AG04450 (cell line): ENCODE measurements around the gene DIAPH3. TPM values are rescaled to one million over a fixed set of nuclear protein-coding genes. Genes with fewer than 3 reads are reported as not detected.
"Not testable (repeated sequence)": the region's sequence is repeated elsewhere in the genome, so short reads cannot be mapped to it uniquely, and the experiment has no call there.

Source experiments
- CTCF ChIA-PET: fragments of 300-600, 350-600 bp; formaldehyde crosslinking; extraction: SDS; loops from one replicate; lab custom pipeline; 2022; ENCODE audit warnings: antibody characterized with exemption, inconsistent platforms; lab: Charles Lee
- POLR2A ChIA-PET: fragments of 350-600 bp; formaldehyde crosslinking; extraction: SDS; loops from one replicate; lab custom pipeline; 2021; ENCODE audit warnings: antibody characterized with exemption, inconsistent platforms; lab: Yijun Ruan, JAX
- DNase-seq: peaks from one replicate; pipeline ENCODE4 v3.0.0-alpha.2; 2011; ENCODE audit warnings: low read depth, low spot score
- H3K27ac ChIP-seq: one replicate; pipeline ENCODE4 v1.5.1; 2012; ENCODE audit warnings: low read depth, low read length, control low read depth
- H3K27me3 ChIP-seq: one replicate; pipeline ENCODE4 v1.6.0; 2012; ENCODE audit warnings: low read length; ENCODE audit not compliant: control insufficient read depth, insufficient read depth
- H3K4me3 ChIP-seq: 2 replicates; pipeline ENCODE4 v1.5.1; 2011; ENCODE audit warnings: mild to moderate bottlenecking, low read depth, low read length, control low read depth
- H3K9me3 ChIP-seq: 2 replicates; pipeline ENCODE4 v1.5.1; 2012; ENCODE audit warnings: low read length; ENCODE audit not compliant: control insufficient read depth, insufficient read depth
- polyA plus RNA-seq: library from polyadenylated mRNA; depleted of rRNA; stranded (reverse); fragments of >200 nt; gene quantifications from 2 replicates; pipeline ENCODE4 v1.2.3, GENCODE V29; 2011
- TF ChIP-seq, protein P1 (sequence below): IDR thresholded peaks from 2 replicates; pipeline ENCODE4 v1.5.1; 2011; ENCODE audit warnings: low read depth, low read length, control low read depth, inconsistent platforms

DIAPH3 gene
- polyA plus RNA-seq, 1 experiment: 11.7 TPM

DNA sequence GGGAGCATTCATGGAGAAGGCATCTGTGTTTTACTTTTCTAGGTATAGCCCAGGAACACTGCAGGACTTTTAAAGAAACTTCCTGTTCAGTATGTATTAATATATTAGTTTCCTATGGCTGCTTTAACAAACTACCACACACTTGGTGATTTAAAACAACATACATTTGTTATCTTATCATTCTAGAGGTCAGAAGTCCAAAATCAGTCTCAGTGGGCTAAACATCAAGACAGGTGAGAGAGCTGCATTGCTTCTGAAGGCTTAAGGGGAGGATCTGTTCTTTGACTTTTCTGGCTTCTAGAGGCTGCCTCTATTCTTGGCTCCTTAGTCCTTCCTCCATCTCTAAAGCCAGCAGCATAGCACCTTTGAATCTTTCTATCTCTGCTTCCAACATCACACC is 37.6 kb upstream of the DIAPH3 start:
- no peak for DNase-seq
- no peaks in the 10 kb centered on the region; the same call in 1 of the 2 replicates for H3K9me3 ChIP-seq
- H3K4me3 ChIP-seq: no peak overlapping the region
- CTCF ChIA-PET: no interaction called here
- H3K27ac ChIP-seq: no peak overlapping the region
- POLR2A ChIA-PET: no interaction called here
- TF ChIP-seq, protein P1, sequence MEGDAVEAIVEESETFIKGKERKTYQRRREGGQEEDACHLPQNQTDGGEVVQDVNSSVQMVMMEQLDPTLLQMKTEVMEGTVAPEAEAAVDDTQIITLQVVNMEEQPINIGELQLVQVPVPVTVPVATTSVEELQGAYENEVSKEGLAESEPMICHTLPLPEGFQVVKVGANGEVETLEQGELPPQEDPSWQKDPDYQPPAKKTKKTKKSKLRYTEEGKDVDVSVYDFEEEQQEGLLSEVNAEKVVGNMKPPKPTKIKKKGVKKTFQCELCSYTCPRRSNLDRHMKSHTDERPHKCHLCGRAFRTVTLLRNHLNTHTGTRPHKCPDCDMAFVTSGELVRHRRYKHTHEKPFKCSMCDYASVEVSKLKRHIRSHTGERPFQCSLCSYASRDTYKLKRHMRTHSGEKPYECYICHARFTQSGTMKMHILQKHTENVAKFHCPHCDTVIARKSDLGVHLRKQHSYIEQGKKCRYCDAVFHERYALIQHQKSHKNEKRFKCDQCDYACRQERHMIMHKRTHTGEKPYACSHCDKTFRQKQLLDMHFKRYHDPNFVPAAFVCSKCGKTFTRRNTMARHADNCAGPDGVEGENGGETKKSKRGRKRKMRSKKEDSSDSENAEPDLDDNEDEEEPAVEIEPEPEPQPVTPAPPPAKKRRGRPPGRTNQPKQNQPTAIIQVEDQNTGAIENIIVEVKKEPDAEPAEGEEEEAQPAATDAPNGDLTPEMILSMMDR: no peak
- no peaks in the 10 kb centered on the region for H3K27me3 ChIP-seq

DNA sequence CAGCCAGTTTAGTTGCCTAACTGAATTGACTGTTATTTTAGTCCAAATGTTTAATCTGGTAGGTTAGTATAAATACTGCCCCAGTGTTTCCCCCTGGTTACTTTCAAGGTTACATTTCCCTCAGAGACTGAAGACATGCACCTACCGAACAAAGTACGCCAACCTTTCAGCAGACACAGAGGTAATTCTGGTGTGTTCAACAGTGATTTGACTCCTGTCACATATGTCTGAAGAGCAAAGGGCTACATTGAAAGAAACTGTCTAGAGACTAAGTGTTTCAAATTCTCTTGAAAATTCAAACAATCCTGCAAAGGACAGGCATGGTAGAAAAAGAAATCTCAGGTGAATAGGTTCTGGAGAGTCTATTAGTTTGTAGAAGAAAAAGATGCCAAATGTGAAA is 32.2 kb upstream of the DIAPH3 start:
- CTCF ChIA-PET, POLR2A ChIA-PET, H3K27me3 ChIP-seq, H3K4me3 ChIP-seq, H3K27ac ChIP-seq, H3K9me3 ChIP-seq, DNase-seq: not testable (repeated sequence)

DNA sequence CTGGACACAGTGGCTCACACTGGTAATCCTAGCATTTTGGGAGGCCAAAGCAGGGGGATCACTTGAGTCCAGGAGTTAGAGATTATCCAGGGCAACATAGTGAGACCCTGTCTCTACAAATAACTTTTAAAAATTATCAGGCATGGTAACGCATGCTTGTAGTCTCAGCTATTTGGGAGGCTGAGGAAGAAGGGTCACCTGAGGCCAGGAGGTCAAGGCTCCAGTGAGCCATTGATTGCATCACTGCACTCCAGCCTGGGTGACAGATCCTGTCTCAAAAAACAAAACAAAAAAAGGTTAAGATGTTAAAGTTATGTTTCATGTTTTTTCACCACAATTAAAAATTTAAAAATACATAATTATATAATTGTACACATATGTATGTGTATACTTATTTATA is 19.2 kb upstream of the DIAPH3 start:
- Histone ChIP-seq H3K4me3 (no peak overlapping the region), H3K27me3 (no peaks in the 10 kb centered on the region), H3K9me3 (no peaks in the 10 kb centered on the region), H3K27ac (no peak overlapping the region)
- TF ChIP-seq, protein P1: no peak
- no peak for DNase-seq
- POLR2A ChIA-PET: no interaction called here
- CTCF ChIA-PET: no interaction called here

DNA sequence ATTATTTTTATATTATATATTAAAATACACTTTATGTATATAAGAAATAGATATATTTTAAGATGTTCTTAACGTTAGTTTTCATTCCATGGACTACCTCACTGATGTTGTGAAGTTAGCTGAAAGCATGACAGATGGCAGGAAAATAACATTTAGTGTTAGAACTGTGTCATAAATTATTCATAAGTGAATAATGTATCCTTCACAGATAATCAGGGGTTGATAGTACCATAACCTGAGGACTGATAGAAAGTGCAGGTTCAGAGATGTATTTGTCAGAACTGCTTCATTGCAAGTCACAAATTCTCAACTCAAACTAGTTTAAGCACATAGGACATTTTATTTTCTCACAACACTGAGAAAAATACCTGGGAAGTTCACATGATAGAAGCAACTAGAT is 14.6 kb upstream of the DIAPH3 start:
- Histone ChIP-seq H3K4me3 (no peak overlapping the region), H3K27me3 (no peaks in the 10 kb centered on the region), H3K9me3 (no peaks in the 10 kb centered on the region), H3K27ac (no peak overlapping the region)
- TF ChIP-seq, protein P1: no peak
- ChIA-PET CTCF (no interaction called here), POLR2A (no interaction called here)
- no peak for DNase-seq

DNA sequence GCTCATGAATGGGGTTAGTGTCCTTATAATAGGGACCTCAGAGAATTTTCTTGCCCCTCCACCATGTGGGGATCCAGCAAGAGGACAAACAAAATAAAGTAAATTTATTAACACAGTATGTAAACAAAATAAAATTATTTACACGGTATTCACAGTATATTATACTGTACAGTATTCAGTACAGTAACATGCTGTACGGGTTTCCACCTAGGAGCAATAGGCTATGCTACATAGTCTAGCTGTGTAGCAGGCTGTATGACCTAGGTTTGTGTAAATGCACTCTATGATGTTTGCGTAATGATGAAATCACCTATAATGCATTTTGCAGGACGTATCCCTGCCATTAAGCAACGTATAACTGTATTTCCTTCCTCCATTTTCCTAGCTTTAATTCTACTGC is 11.8 kb upstream of the DIAPH3 start:
- CTCF ChIA-PET: no interaction called here
- Histone ChIP-seq H3K27ac (no peak overlapping the region), H3K27me3 (no peaks in the 10 kb centered on the region), H3K4me3 (no peak overlapping the region), H3K9me3 (no peaks in the 10 kb centered on the region)
- DNase-seq: no peak
- TF ChIP-seq, protein P1: no peak
- POLR2A ChIA-PET: no interaction called here

DNA sequence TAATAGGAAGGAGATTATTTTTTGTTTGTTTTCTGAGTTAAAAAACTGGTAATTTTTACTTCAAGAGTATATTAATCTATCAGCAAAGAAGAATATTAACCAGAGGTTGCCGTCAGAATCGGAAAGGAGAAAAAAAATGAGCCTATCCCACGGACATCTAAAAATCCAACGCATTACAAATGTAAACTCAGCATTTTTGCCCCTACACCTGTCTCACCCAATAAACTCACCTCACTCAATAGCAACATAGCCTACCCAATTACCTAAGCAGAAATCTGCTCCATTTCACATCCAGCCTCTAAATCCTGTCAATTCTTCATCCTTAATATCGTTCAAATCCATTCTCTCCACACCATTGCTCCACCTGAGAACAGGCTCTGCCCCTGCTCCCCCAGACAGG is 10.4 kb upstream of the DIAPH3 start:
- Histone ChIP-seq H3K27me3 (no peaks in the 10 kb centered on the region), H3K4me3 (no peak overlapping the region), H3K27ac (no peak overlapping the region), H3K9me3 (no peaks in the 10 kb centered on the region)
- no peak for DNase-seq
- CTCF ChIA-PET: no interaction called here
- TF ChIP-seq, protein P1: no peak
- POLR2A ChIA-PET: no interaction called here
